Measurements from ENCODE around the gene FTL. TPM values are rescaled to one million over a fixed set of nuclear protein-coding genes. Genes with fewer than 3 reads are reported as not detected.

Gene FTL
- total and polyA plus RNA-seq, 4 donors = 830 to 1,568 (median 1,226) TPM

DNA sequence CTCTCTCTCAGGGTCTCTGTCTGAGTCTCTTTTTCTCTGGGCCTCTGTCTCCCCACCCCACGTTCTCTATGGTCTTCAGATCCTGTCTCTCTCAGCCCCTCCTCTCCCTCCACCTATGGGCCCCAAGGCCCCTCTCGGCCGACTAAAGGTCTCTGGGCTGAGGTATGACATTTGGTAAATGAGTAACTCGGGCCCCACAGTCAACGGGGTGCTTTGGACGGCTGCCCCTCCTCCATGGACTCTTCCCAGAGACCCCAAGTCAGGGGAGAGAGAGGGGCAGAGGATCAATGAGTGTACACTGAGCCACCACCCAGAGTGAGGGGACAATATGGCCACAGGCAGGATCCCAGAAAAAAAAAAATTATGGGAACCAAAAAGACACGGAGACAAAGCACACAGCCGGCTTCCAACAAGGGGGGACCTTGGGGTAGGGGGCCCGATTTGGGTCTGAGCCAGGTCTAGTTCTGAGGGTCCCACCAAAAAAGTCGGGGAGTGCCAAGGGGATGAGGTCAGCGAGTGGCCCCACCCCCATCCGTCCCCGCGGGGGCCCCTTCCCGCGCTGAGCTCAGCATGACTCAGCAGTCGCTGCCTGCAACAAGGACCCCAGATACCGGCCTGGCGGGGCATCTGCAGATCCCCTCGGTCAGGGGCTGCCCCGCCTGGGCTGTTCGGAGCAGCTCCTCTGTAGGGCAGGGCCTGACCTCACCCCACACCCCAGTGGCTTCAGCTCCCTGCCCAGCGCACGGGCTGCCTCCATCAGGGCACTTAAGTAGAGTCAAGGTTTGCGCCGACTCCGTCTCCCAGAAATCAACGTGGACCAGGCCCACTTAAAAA lies 1.5 kb upstream of the FTL start:
- peak in 1 of 6 donors; percentile 61 for DNase-seq (ENCODE audit: low read depth in 4 of 6, low spot score in 6 of 6)
- Histone ChIP-seq H3K4me3 (ENCODE audit: low read depth, low read length) (peak overlapping the region; percentile 21), H3K36me3 (ENCODE audit: control insufficient read depth, insufficient read depth, low read length) (peaks cover 38% of the 10 kb centered on the region), H3K27me3 (ENCODE audit: control insufficient read depth, insufficient read depth, low read length) (no peaks in the 10 kb centered on the region), H3K9me3 (ENCODE audit: control insufficient read depth, insufficient read depth, low read length) (no peaks in the 10 kb centered on the region), H3K27ac (ENCODE audit: low read depth, low read length) (peak overlapping the region; percentile 80), H3K4me1 (ENCODE audit: control insufficient read depth, insufficient read depth, low read length) (peaks cover 36% of the 10 kb centered on the region)
- WGBS (ENCODE audit: insufficient coverage) = 9% methylated on average over 22 of the region's 28 CpGs

DNA sequence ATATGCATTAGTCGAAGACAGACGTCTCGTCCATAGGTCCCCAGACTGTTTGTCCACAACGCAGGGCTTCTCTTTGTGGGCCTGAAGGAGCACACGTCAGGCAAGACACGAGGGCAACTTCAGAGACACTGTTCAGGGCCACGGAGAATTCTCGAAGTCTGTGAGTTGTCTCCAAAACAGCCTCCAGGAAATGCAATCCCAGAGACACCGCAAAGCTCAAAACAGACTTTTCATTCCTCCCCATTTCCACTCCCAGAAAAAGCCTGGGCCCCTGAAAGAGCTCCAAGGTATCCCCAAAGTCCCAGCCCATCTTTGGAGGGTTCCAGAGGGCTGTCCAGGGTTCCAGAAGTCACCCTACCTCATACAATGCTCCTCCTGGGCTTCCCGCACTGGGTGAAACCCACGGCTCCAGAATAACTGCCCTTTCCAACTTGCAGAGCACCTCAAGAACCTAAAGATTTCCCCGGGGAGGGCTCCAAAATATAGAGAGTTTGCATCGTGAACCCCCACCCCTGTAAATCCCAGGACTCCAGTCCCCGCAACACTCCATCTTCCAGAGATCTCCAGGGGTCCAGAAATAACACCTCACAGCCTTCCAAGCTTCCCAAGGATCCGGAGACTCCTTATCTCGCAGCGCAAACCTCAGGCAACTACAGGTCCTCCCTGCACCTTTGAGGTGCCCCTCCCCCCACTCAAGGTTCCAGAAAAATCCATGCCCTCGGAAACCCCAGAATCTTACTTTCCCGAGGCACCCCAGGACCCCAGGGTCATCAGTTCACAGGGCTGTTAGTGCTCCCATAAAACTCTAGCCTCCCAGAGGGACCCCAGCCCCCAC lies 687 bp upstream of the FTL start:
- Histone ChIP-seq H3K27me3 (ENCODE audit: control insufficient read depth, insufficient read depth, low read length) (no peaks in the 10 kb centered on the region), H3K4me1 (ENCODE audit: control insufficient read depth, insufficient read depth, low read length) (peaks cover 36% of the 10 kb centered on the region), H3K4me3 (ENCODE audit: low read depth, low read length) (peak overlapping the region; percentile 81), H3K27ac (ENCODE audit: low read depth, low read length) (peak overlapping the region; percentile 80), H3K36me3 (ENCODE audit: control insufficient read depth, insufficient read depth, low read length) (peaks cover 47% of the 10 kb centered on the region), H3K9me3 (ENCODE audit: control insufficient read depth, insufficient read depth, low read length) (no peaks in the 10 kb centered on the region)
- DNase-seq (ENCODE audit: low read depth in 4 of 6, low spot score in 6 of 6) = peak in 1 of 6 donors; percentile 33
- WGBS (ENCODE audit: insufficient coverage) = 23% methylated on average over 19 of the region's 19 CpGs

DNA sequence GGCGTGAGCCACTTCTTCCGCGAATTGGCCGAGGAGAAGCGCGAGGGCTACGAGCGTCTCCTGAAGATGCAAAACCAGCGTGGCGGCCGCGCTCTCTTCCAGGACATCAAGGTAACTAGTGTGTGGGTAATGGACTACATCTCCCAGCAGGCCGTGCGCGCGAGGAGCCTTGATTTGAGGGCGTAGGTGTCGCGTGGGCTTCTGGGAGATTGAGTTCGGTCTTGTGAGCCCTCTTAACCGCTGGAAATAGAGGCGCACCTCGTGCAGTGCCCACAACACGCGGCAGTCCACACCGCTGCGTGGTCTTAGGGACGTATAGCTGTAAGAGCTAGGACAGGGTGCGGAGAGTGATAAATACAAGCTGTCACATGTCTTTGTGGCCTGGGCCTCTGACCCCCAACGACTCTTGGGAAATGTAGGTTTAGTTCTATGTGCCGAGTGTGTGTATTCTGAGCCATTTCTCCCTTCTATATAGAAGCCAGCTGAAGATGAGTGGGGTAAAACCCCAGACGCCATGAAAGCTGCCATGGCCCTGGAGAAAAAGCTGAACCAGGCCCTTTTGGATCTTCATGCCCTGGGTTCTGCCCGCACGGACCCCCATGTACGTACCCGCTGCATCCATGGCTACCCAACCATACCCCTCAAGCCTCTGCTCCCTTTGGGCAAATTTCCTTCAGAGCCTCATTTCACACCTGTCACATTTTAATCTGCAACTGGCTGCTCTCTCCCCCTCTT lies 864 bp downstream of the FTL start:
- WGBS (ENCODE audit: insufficient coverage) = 12% methylated on average over 33 of the region's 36 CpGs
- Histone ChIP-seq H3K27me3 (ENCODE audit: control insufficient read depth, insufficient read depth, low read length) (no peaks in the 10 kb centered on the region), H3K4me3 (ENCODE audit: low read depth, low read length) (peak overlapping the region; percentile 81), H3K4me1 (ENCODE audit: control insufficient read depth, insufficient read depth, low read length) (peaks cover 42% of the 10 kb centered on the region), H3K27ac (ENCODE audit: low read depth, low read length) (peak overlapping the region; percentile 90), H3K9me3 (ENCODE audit: control insufficient read depth, insufficient read depth, low read length) (no peaks in the 10 kb centered on the region), H3K36me3 (ENCODE audit: control insufficient read depth, insufficient read depth, low read length) (peaks cover 59% of the 10 kb centered on the region)
- DNase-seq (ENCODE audit: low read depth in 4 of 6, low spot score in 6 of 6) = peak; percentile 84 to 98 (median 88)

DNA sequence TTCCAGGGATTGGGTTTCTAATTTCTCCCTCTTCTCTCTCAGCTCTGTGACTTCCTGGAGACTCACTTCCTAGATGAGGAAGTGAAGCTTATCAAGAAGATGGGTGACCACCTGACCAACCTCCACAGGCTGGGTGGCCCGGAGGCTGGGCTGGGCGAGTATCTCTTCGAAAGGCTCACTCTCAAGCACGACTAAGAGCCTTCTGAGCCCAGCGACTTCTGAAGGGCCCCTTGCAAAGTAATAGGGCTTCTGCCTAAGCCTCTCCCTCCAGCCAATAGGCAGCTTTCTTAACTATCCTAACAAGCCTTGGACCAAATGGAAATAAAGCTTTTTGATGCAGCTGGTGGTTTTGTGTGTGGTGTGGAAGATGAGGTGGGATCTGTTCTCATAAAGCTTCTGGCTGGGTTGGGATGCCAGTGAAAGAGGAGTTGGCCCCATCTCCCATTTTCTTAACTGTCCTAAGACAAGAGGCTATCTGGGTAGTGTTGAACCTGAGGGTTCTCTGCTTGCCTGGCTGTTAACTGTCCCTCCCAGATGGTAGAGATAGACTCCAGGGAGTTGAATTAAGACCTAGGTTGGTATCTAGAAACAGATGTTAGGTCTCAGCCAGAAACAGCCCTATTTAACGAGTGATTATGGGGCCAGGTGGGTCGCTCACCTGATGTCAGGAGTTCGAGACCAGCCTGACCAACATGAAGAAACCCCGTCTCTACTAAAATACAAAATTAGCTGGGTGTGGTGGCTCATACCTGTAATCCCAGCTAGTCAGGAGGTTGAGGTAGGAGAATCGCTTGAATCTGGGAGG lies 1.6 kb downstream of the FTL start:
- H3K27me3 ChIP-seq (ENCODE audit: control insufficient read depth, insufficient read depth, low read length) = no peaks in the 10 kb centered on the region
- H3K4me1 ChIP-seq (ENCODE audit: control insufficient read depth, insufficient read depth, low read length) = peaks cover 42% of the 10 kb centered on the region
- H3K9me3 ChIP-seq (ENCODE audit: control insufficient read depth, insufficient read depth, low read length) = no peaks in the 10 kb centered on the region
- peaks cover 57% of the 10 kb centered on the region for H3K36me3 ChIP-seq (ENCODE audit: control insufficient read depth, insufficient read depth, low read length)
- DNase-seq (ENCODE audit: low read depth in 4 of 6, low spot score in 6 of 6) = no peak
- peak overlapping the region; percentile 81 for H3K4me3 ChIP-seq (ENCODE audit: low read depth, low read length)
- WGBS (ENCODE audit: insufficient coverage) = 100% methylated on average over 2 of the region's 10 CpGs
- peak overlapping the region; percentile 90 for H3K27ac ChIP-seq (ENCODE audit: low read depth, low read length)

DNA sequence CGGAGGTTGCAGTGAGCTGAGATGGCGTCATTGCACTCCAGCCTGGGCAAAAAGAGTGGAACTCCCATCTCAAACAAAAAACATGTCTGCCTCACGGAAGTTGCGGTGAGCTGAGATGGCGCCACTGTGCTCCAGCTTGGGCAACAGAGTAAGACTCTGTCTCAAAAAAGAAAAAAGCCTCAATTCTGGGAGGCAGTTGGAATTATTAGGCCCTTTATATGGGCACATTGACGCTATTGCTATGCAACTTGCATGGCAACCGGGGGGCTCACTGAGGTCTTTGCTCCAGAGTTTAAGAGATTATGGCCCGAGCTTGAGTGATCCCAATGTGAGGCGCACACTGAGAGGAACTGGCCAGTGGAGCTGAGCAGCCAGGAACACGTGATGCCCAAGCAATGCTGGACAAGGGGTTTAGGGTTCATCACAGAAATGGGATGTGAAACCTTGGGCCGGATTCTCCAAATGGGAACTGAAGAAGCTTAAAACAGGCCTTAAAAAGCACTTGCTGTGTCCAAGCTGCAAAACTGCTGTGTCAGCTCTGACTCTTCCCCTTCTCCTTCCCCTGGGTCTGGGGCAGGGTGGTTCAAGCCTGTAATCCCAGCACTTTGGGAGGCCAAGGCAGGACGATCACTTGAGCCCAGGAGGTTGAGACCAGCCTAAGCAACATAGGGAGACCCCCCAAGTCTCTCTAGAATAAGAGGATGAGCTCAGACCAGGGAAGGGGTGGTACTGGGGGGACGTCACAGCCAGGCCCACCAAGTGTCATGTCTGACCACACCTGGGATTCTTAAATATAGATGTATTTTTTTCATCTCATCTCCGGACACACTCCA lies 2.5 kb downstream of the FTL start:
- DNase-seq (ENCODE audit: low read depth in 4 of 6, low spot score in 6 of 6) = no peak
- peaks cover 35% of the 10 kb centered on the region for H3K4me1 ChIP-seq (ENCODE audit: control insufficient read depth, insufficient read depth, low read length)
- WGBS (ENCODE audit: insufficient coverage) = 84% methylated on average over 8 of the region's 14 CpGs

DNA sequence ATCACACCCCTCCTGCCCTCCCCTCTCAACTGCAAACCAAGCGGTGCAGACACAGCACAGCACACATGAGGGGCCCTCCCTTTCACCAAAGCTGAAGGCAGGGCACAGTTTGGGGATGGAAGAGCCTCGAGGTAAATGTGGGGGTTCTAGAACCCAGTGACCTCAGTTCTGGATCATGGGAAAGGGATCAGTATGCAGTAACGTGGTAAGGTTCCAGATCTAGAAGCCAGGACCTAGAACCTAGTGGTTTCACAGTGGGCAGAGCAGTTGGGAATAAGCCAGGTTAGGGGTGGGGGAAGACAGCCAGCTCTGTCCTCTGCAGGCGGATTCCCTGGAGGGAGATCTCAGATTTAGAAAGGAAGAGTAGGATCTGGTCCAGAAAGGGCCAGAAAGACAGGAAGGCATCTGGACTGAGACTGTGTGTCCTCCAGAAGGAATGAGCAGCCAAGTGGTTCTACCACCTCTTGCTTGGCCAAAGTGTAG lies 3.1 kb downstream of the FTL start:
- Histone ChIP-seq H3K36me3 (ENCODE audit: control insufficient read depth, insufficient read depth, low read length) (peaks cover 55% of the 10 kb centered on the region), H3K27ac (ENCODE audit: low read depth, low read length) (no peak overlapping the region), H3K9me3 (ENCODE audit: control insufficient read depth, insufficient read depth, low read length) (no peaks in the 10 kb centered on the region), H3K4me1 (ENCODE audit: control insufficient read depth, insufficient read depth, low read length) (peaks cover 32% of the 10 kb centered on the region), H3K4me3 (ENCODE audit: low read depth, low read length) (no peak overlapping the region), H3K27me3 (ENCODE audit: control insufficient read depth, insufficient read depth, low read length) (no peaks in the 10 kb centered on the region)
- 91% methylated on average over 3 of the region's 4 CpGs for WGBS (ENCODE audit: insufficient coverage)
- DNase-seq (ENCODE audit: low read depth in 4 of 6, low spot score in 6 of 6) = no peak

More for the DNA sequence above, 2.5 kb downstream of the FTL start:
- Histone ChIP-seq H3K36me3 (ENCODE audit: control insufficient read depth, insufficient read depth, low read length) (peaks cover 55% of the 10 kb centered on the region), H3K9me3 (ENCODE audit: control insufficient read depth, insufficient read depth, low read length) (no peaks in the 10 kb centered on the region), H3K27ac (ENCODE audit: low read depth, low read length) (no peak overlapping the region), H3K27me3 (ENCODE audit: control insufficient read depth, insufficient read depth, low read length) (no peaks in the 10 kb centered on the region), H3K4me3 (ENCODE audit: low read depth, low read length) (no peak overlapping the region)

DNA sequence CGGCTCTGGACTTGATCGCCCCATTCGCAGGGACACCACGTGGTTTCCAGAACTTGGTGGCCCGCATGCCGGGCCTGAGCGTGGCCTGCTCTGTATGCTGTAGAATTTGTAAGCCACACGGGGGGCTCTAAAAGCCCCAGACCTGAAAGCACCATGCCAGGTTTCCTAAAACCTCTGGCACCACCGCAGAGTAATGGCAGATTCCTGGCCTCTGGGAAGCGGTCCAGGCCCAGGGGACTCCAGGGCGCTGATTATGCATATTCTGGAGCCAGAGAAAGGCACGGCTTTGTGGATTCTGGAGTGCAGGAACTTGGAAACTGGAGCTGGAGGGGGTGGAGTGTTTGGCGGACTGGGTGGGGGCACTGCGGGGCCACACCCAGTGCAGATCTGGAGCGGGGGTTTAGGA lies 3.7 kb downstream of the FTL start:
- Histone ChIP-seq H3K4me1 (ENCODE audit: control insufficient read depth, insufficient read depth, low read length) (peaks cover 26% of the 10 kb centered on the region), H3K4me3 (ENCODE audit: low read depth, low read length) (no peak overlapping the region), H3K27ac (ENCODE audit: low read depth, low read length) (no peak overlapping the region), H3K9me3 (ENCODE audit: control insufficient read depth, insufficient read depth, low read length) (no peaks in the 10 kb centered on the region), H3K27me3 (ENCODE audit: control insufficient read depth, insufficient read depth, low read length) (no peaks in the 10 kb centered on the region), H3K36me3 (ENCODE audit: control insufficient read depth, insufficient read depth, low read length) (peaks cover 61% of the 10 kb centered on the region)
- WGBS (ENCODE audit: insufficient coverage) = 94% methylated on average over 15 of the region's 15 CpGs
- DNase-seq (ENCODE audit: low read depth in 4 of 6, low spot score in 6 of 6) = no peak

DNA sequence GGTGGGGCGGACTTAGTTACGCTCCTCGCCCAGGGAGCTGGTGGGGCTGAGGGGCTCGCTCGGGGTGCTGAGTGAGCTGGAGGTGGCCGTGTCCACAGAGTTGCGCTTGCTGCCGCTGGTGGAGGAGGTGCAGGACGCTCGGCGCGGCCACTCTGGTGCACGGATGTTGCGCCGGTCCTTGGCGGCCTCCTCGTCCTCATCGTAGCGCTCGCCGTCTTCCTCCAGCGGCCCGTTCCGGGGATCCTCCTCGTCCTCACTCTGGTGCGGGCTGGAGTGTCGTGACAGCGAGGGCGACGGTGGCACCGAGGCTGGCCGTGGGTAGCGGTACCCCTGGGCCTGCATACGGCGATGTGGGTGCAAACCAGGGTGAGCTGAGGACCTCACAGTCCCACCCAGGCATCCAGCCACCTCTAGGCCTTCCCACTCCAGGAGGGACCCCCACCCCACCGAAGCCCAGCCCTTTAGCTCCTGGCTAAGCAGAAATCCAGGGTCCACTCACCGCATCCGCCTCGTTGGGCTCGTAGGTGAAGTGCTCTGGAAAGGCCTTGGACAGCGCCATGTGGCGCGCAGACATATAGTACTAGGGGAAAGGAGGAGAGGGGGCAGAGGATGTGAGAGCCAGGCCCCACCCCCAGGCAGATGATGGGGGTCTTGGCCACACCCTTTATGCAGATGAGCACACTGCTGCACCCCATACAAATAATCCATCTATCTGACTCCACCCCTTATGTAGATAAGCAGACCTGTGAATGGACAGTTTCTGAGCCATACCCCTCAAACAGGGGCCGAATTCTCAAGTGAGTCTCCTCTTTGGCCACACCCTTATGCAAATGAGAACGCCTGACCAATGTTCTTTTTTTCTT lies 4.4 kb downstream of the FTL start:
- Histone ChIP-seq H3K27ac (ENCODE audit: low read depth, low read length) (no peak overlapping the region), H3K4me1 (ENCODE audit: control insufficient read depth, insufficient read depth, low read length) (peaks cover 20% of the 10 kb centered on the region), H3K9me3 (ENCODE audit: control insufficient read depth, insufficient read depth, low read length) (no peaks in the 10 kb centered on the region), H3K27me3 (ENCODE audit: control insufficient read depth, insufficient read depth, low read length) (no peaks in the 10 kb centered on the region), H3K36me3 (ENCODE audit: control insufficient read depth, insufficient read depth, low read length) (peaks cover 68% of the 10 kb centered on the region), H3K4me3 (ENCODE audit: low read depth, low read length) (no peak overlapping the region)
- DNase-seq (ENCODE audit: low read depth in 4 of 6, low spot score in 6 of 6) = no peak
- whole genome bisulfite sequencing (ENCODE audit: insufficient coverage) = 95% methylated on average over 38 of the region's 45 CpGs
